WTC11 (cell line): Measurements from ENCODE around the gene ARHGEF39. TPM values are rescaled to one million over a fixed set of nuclear protein-coding genes. Genes with fewer than 3 reads are reported as not detected.

Experiments
- microRNA-seq: library from miRNA; unstranded; fragments of <30 nt; microRNA quantifications from one replicate; pipeline ENCODE4 v1.2.0, GENCODE V29; 2022; ENCODE audit warnings: borderline number of aligned reads
- total RNA-seq: library from RNA; stranded (reverse); gene quantifications from 3 replicates; pipeline ENCODE4 v1.2.3, GENCODE V29; 2021

ARHGEF39 gene
- total RNA-seq, 1 experiment from 2014 or later: 23.8 TPM

Small RNA genes within 50 kb of the gene (microRNA-seq; reads per million reads assigned to microRNA genes)
- gene MIR6852: not detected

Other genes with a start within 250 kb of the ARHGEF39 start
- 7.3 to 9.4 TPM (median 8.7 TPM) in 3 replicates for gene RUSC2, start 175.1 kb downstream of the ARHGEF39 start, total RNA-seq
- gene TESK1, start 59.9 kb downstream of the ARHGEF39 start, total RNA-seq: 18.9 to 20.4 TPM (median 19.3 TPM) in 3 replicates
- gene CD72, start 46.8 kb downstream of the ARHGEF39 start, total RNA-seq: 2.9 to 4.6 TPM (median 4.5 TPM) in 3 replicates
- 4.1 to 7.2 TPM (median 5.4 TPM) in 3 replicates for gene SIT1, start 14.3 kb downstream of the ARHGEF39 start, total RNA-seq
- 23,577 to 25,958 TPM (median 25,042 TPM) in 3 replicates for gene RMRP, start 7.2 kb downstream of the ARHGEF39 start, total RNA-seq
- 10.8 to 14.7 TPM (median 14.1 TPM) in 3 replicates for gene CCDC107, start 6.9 kb downstream of the ARHGEF39 start, total RNA-seq
- 1.0 to 2.1 TPM (median 1.4 TPM) in 3 replicates for gene CA9, start 8.7 kb upstream of the ARHGEF39 start, total RNA-seq
- 138 to 146 TPM (median 139 TPM) in 3 replicates for gene TPM2, start 24.7 kb upstream of the ARHGEF39 start, total RNA-seq
- gene TLN1, start 67.0 kb upstream of the ARHGEF39 start, total RNA-seq: 97.1 to 109 TPM (median 106 TPM) in 3 replicates
- 21.4 to 24.2 TPM (median 23.1 TPM) in 3 replicates for gene CREB3, start 67.5 kb upstream of the ARHGEF39 start, total RNA-seq
- 85.5 to 104 TPM (median 89.7 TPM) in 3 replicates for gene GBA2, start 84.0 kb upstream of the ARHGEF39 start, total RNA-seq
- 29.7 to 30.0 TPM (median 30.0 TPM) in 3 replicates for gene RGP1, start 84.1 kb upstream of the ARHGEF39 start, total RNA-seq
- gene MSMP, start 89.1 kb upstream of the ARHGEF39 start, total RNA-seq: 1.0 to 2.1 TPM (median 1.2 TPM) in 3 replicates
- gene NPR2, start 126.4 kb upstream of the ARHGEF39 start, total RNA-seq: 10.1 to 14.1 TPM (median 12.6 TPM) in 3 replicates
- gene SPAG8, start 147.1 kb upstream of the ARHGEF39 start, total RNA-seq: 0.16 to 0.72 TPM (median 0.50 TPM) in 3 replicates
- 33.6 to 42.7 TPM (median 42.1 TPM) in 3 replicates for gene HINT2, start 149.8 kb upstream of the ARHGEF39 start, total RNA-seq
- 0.11 TPM in 1 of 3 replicates, not detected in the others for gene FAM221B, start 163.5 kb upstream of the ARHGEF39 start, total RNA-seq
- gene TMEM8B, start 164.0 kb upstream of the ARHGEF39 start, total RNA-seq: 9.5 to 10.8 TPM (median 10.2 TPM) in 3 replicates
- gene OR13J1, start 205.2 kb upstream of the ARHGEF39 start, total RNA-seq: not detected in 3 replicates
- gene HRCT1, start 241.0 kb upstream of the ARHGEF39 start, total RNA-seq: 0.41 TPM in 1 of 3 replicates, not detected in the others
- 0.23 to 0.33 TPM in 2 of 3 replicates, not detected in the other for gene SPAAR, start 244.3 kb upstream of the ARHGEF39 start, total RNA-seq